CD4-positive, alpha-beta T cell treated with Interleukin-6 at 100 ng/mL for 8 hours (primary cell): ENCODE data around the gene AKAP13.

Experiments used
- DNase-seq: peaks from one replicate; pipeline ENCODE4 v3.0.0-alpha.2; 2020; ENCODE audit warnings: mixed read lengths, low spot score

AKAP13 gene

GRCh38 chr15:85622221-85622831 is 241.9 kb downstream of the AKAP13 start:
- no peak for DNase-seq

GRCh38 chr15:85623315-85624049 is 243.1 kb downstream of the AKAP13 start:
- no peak for DNase-seq

DNA sequence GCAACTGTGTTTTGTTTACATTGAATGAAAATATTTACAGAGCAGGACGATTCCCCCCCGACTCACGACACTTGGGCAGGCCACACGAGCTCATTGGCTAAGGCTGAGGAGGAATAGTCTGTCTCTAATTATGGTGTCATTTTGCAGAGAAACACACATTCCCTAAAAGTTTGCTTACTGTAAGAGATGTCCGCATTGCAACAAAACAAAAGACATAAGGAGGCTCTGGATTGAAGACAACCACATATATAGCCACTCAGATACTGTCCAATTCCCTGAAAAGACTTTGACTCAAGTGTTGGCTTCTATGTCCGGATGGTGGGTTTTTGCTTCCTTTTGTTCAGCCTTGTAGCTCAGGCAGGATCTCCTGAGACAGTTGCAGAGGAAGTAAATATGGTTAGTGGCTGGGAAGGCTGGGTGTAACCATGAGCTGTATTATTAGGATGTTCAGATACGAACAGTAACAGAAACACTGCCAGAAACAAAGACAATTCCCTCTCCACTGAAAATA is 243.9 kb downstream of the AKAP13 start:
- peak; percentile 36 for DNase-seq

GRCh38 chr15:85625166-85625830 is 244.9 kb downstream of the AKAP13 start:
- peak; percentile 39 for DNase-seq

DNA sequence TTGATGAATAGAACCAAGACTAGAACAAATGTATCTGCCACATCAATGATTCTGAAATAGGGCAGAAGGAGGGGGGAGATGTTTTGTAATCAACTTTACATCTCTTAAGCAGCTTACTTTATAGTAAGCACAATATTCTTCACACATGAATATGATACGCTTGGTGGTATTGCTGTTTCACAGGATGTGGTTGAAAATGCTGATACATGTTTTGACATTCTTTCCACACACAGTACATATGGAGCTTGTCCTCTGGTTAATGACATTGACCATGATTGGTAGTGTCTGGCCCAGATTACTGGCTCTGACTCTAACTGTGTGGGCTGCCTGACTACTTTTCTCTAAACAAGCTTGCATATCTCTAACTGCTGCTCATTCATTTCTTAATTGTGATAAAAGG is 245.5 kb downstream of the AKAP13 start:
- peak; percentile 57 for DNase-seq

DNA sequence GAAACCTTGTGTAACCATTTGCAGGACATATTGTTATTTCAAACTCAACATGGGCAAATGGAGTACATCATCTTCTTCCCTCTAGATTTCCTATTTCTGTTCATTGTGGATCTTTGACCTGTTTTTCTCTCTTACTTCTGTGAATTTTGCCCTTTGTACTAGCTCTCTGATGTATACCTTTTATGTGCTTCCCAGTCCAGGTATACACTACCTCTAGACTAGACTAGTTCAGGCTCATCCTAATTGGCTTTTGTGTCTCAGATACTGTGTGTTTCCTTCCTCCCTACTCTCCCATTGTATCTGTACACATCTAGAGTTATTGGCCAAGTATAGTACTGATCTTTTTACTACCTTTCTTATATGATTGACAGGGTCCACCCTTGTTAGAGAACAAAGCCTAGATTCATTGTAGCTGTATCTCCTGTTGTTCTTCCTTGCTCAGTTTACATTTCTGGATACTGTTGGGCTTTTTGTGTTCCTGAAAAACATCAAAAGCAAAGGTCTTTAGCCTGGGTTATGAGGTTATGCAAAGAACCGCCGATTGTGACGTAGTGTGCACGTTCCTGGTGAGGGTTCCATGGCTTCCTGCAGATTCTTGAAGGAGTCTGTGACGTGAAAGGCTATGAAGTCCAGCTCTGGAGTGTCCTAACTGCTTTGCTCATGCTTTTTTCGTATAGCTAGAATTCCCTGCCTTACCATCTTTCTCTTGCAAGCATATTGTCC is 247.0 kb downstream of the AKAP13 start:
- DNase-seq, result no peak

DNA sequence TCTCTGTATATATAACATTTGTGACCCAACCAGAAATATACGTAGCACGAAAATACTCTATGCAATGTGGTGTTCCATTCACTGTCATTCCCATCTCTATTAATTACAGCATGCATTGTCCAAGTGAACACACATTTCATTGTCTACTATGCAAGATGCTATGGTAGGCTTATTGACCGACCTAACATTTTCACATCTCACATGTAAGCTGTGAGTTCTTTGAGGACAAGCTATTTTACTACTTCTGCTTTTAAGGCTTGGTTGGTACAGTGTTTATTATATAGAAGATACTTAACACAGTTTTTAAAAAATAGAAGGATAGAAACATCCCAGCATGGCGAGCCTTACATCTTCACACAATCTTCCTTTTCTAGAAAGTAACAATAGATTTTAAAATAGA is 249.9 kb downstream of the AKAP13 start:
- DNase-seq, result no peak

GRCh38 chr15:85631018-85631417 is 250.6 kb downstream of the AKAP13 start:
- DNase-seq, result no peak

DNA sequence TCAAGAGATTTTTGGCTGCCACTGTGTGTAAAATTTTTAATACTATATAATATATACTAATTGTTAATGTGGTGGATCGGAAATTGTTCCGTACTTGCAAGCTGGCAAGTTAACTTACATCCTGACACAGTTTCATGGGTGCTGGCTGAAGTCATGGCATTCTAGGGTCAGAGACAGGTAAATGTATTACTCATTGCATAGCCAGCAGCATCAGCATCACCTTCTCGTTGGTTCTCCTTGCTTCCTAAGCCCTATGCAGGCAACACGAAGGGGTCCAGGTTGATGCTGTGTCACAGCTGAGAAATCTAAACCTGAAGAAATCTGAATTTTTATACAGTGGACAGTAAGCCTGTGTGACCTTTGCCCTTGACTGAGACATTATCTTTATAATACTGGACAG is 251.6 kb downstream of the AKAP13 start:
- DNase-seq, result no peak

GRCh38 chr15:85633859-85634258 is 253.5 kb downstream of the AKAP13 start:
- DNase-seq, result no peak

GRCh38 chr15:85636351-85636750 is 255.9 kb downstream of the AKAP13 start:
- DNase-seq, result no peak

- DNase-seq, result no peak
Measured at GRCh38 chr15:85639752-85640381, 259.5 kb downstream of the AKAP13 start.

- DNase-seq, result no peak
Measured at GRCh38 chr15:85642065-85642692, 261.8 kb downstream of the AKAP13 start.

DNA sequence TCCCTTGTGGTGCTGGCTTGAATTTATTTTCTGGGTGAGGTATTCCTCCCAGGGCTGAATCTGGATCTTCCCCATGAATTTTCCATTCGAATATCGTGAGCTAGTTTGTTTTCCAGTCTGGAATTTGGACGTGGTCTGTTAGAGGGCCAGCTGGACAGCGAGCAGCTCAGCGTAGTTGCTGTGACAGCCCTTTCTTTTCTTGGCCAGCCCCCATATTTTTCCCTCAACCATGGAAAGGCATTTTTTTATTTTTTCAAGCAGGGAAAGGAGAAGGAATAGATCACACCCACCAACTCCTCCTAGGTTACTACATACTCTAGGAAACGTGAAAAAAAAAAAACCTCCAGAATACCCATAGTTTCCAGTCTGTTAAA is 262.3 kb downstream of the AKAP13 start:
- no peak for DNase-seq

GRCh38 chr15:85646538-85647091 is 266.2 kb downstream of the AKAP13 start:
- DNase-seq, result peak; percentile 41

- DNase-seq, result no peak
Measured at GRCh38 chr15:85649372-85649771, 269.0 kb downstream of the AKAP13 start.

- no peak for DNase-seq
Measured at GRCh38 chr15:85651548-85651947, 271.1 kb downstream of the AKAP13 start.

DNA sequence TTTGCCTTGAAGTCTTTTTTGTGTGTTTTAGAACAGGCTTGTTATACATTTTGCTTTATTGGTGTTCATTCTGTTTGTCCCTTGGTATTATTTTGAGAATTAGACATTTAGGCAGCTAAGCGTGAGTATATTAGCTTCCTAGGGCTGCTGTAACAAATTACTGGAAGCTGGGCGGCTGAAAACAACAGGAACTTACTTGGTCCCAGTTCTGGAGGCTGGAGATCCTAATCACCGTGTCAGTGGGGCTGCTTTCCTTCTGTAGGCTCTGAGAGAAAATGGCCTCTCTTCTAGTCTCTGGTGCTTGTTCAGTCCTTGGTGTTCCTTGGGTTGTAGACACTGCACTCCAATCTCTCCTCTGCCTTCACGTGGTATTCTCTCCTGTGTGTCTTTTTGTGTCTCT is 272.1 kb downstream of the AKAP13 start:
- DNase-seq, result no peak

- no peak for DNase-seq
Measured at GRCh38 chr15:85657132-85657531, 276.7 kb downstream of the AKAP13 start.

GRCh38 chr15:85658816-85659215 is 278.4 kb downstream of the AKAP13 start:
- no peak for DNase-seq

GRCh38 chr15:85661859-85662258 is 281.5 kb downstream of the AKAP13 start:
- DNase-seq, result no peak
